GM21423 (cell line): Measurements from ENCODE around the gene CEP250.
"Not testable (repeated sequence)": the region's sequence is repeated elsewhere in the genome, so short reads cannot be mapped to it uniquely, and the experiment has no call there.

Experiments
- ATAC-seq: cut with Tn5 transposase; IDR thresholded peaks from one replicate; pipeline ENCODE4 v1.9.1; 2021; ENCODE audit warnings: mild to moderate bottlenecking, moderate library complexity; ENCODE audit not compliant: unreplicated experiment

Gene CEP250

DNA sequence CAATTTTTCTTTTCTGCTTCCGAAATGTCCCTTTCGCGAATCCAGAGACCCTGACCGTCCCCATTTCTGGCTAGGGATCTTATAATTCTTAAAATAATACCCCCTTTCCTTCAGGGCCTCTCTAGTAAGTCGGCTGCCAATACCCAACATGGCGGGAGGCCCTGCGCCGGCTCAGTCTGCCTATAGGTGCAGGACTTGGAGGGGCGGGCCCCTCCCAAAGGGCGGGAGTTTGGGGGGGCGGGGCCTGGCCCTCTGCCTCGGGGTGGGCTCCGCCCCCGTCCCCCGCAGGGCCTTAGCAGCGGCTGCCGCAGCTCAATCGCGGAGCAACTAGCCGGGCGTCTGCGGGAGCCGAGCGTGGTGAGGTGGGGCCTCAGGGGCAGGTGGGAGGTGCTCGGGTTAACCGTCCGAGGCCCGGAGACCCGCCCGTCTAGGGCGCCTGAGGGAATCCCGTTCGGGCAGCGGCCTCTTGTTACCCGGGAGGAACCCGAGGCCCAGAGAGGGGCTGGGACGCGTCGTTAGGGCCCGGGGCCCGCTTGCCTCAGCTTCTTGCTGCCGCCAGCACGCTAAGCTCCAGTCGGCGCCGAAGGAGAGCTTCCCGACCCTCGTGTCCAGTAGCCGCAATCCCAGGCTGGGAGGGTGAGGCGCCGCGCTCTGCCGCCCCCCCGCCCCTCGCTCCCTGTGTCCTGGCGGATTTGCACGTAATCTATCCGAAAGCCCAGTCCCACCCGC lies at the start of gene CEP250:
CEP250 (plus strand) TSS at position 718 of the 729 bp plus-strand sequence. CDS start 6,770 bp downstream, outside the sequence.
- peak; percentile 88 for ATAC-seq

DNA sequence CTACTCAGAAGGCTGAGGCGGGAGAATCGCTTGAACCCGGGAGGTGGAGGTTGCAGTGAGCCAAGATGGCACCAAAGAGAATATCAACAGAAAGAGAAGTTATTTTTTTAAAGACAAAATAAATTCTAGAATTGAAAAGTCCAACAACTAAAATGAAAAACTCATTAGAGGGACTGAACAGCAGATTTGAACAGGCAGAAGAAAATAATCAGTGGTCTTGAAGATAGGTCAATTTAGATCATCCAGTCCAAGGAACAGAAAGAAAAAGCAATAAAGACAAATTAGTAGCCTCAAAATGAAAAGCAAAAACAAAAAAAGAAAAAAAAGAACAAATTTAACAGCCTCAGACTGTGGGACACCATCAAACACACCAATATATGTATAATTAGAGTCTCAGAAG lies 49.6 kb upstream of the CEP250 start:
- ATAC-seq: no peak

- no peak for ATAC-seq
These were observed 47.1 kb upstream of the CEP250 start for GRCh38 chr20:35408270-35408669.

- no peak for ATAC-seq
These were observed 45.9 kb upstream of the CEP250 start for GRCh38 chr20:35409542-35409941.

GRCh38 chr20:35410613-35411012 lies 44.8 kb upstream of the CEP250 start:
- ATAC-seq: no peak

- ATAC-seq: no peak
These were observed 34.1 kb upstream of the CEP250 start for GRCh38 chr20:35421322-35421721.

GRCh38 chr20:35431621-35432429 lies 23.6 kb upstream of the CEP250 start:
- no peak for ATAC-seq

DNA sequence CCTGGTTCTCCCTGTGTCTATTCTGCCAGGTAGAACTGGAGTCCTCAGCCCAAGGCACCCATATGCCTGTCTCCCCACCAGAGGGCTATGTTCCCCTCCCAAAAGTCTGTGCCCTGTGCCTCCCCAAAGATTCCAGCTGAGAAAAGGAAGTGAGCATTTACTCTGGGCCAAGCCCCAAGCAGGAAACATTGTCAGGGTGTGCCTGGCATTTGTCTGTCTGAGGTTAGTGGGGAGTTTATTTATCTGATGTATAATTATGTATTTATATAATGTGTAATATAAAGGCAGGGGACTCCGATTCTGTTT lies 23.0 kb upstream of the CEP250 start:
- ATAC-seq: no peak

GRCh38 chr20:35433337-35433736 lies 22.1 kb upstream of the CEP250 start:
- ATAC-seq: no peak

DNA sequence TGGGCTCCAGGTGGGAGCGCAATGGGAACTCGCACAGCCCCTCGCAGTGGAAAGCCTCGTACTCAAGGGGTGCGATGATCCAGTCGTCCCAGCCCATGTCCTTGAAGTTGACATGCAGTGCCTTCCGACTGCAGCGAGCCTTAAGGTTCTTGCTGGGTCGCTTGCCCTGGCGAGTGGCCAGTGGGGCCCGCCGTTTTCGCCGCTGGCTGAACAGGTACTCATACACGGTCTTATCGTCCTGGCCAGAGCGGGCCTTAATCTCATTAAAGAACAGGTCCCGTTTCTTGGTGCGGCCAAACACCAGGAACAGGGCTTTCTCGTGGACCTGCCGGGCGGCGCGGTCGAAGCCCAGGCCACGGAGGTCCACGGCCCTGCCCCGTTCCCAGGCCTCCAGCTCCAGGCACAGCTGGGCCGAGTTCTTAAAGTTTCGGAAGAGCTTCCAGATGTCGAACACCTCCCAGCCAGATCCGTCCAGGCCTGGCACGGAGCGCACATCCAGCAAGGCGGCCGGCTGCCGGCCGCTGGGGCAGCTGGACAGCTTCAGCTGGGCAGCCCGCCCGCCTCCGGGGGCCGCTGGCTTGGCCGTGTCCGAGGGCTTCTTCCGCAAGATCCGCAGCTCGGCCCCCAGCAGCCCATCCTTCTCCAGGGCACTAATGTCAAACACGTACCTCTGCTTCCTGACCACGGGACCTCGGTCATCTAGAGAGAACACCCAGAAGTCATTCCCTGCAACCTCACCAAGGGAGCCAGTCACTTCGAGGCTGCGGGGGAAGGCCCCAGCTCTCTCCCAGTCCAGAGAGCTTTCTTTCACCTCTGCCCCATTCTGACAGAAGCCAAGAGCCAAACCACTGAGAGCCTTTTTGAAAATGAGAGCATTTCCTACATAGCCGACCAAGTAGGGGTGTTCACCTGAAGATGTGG lies 21.1 kb upstream of the CEP250 start:
- no peak for ATAC-seq

DNA sequence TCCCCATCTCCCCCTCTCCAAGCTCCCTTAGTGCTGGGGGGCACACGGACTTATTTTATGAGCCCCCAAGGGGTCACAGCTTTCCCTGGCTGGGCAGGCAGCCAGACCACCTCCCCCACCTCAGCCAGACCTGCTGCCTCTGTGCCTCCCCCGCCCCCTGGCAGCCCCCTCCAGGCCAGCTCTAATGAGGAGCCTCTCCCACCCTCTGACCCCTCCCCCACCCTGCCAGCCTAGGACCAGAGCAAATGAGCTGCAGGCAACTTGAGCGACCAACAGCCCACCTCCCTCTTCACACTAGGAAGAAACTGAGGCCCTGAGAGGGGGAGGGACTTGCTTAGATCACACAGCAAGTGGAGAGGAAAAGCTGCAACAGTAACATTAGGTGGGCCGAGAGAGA lies 19.2 kb upstream of the CEP250 start:
- ATAC-seq: no peak

DNA sequence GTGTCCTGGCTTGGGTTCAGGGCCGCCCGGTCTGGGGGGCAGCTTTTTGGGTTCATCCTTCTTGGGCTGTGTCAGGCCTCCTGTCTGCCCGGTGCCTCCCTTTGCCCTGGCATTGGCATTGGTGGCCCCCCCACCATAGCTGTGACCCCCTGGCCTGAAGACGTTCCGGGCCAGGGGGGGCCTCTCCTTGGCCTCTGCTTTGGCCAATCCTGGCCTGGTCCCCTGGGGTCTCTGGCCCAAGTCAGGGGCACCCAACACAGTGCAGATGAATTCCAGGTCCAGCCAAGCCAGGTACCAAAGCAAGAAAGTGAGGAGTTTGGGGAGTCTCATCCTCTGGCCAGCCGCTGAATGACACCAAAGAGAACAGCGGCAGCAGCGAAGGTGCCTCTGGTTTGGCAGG lies 17.8 kb upstream of the CEP250 start:
- no peak for ATAC-seq

GRCh38 chr20:35443003-35443402 lies 12.4 kb upstream of the CEP250 start:
- ATAC-seq: no peak

- no peak for ATAC-seq
These were observed 11.2 kb upstream of the CEP250 start for GRCh38 chr20:35444226-35444625.

DNA sequence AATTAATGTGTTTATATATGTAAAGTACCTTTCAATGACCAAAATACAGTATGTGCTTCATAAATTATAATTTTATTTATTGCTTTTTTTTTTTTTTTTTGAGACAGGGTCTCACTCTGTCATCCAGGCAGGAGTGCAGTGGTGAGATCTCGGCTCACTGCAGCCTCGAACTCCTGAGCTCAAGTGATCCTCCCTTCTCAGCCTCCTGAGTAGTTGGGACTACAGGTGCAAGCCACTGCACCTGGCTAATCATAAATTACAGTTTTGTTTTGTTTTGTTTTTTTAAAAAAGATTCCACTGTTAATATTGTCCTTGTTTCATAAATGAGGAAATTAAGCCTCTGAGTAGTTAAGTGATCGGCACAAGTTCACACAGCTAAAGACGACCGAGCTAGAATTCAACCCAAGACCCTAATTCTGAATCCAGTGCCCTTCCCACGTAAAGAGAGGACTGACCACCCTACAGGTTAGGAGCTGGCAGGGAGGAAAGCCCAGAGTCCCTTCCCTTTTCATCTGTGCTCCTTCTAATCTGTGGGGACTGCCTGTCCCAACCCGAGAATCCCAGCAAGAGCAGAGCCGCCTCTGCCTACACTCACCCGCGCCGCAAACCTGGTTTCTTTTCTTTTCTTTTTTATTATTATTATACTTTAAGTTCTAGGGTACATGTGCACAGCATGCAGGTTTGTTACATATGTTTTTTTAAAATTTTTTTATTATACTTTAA lies 8.9 kb upstream of the CEP250 start:
- no peak for ATAC-seq

DNA sequence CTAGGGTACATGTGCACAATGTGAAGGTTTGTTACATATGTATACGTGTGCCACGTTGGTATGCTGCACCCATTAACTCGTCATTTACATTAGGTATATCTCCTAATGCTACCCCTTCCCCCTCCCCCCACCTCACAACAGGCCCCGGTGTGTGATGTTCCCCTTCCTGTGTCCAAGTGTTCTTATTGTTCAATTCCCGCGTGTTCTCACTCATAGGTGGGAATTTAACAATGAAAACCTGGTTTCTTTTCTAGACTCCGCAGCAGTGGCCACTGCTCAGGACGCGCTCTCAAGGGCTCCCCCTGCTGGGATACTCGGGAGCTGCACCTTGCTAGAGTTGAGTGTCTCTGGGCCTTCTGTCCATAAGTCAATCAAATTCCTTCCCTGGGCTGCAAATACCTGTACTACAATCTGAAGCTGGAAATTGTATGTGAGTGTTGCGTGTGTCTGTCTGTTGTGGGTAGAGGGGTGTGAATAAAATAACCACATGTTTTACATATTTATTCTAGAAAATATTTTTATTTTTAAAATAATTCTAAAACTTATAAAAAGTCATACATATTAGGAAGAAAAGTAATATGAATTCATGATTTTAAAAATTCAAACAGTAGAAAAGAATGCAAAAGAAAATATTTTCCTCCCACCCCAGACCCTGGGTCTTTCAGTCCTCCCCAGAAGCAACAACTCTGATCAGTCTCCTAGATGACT lies 8.2 kb upstream of the CEP250 start:
- ATAC-seq: peak; percentile 64

DNA sequence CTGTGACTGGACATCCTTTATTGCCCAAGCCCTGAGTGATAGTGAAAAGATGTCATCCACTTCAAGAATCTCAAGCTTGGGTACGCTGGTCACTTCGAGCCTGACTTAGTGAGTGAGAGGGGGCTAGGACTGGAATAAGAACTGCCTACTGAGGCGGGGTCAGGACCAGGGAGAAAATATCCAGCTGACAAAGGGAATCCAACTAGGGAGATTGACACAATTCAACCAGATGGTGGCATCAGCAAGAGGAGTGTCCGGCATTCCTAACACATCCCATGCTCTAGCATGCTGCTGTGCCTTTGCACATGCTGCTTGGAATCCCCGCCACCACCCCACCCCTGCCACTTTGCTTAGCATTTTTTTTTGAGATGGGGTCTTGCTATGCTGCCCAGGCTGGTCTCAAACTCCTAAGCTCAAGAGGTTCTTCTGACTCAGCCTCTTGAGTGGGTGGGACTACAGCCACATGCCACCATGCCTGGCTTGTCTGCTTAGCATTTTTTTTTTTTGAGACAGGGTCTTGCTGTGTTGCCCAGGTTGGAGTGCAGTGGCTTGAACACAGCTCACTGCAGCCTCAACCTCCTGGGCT lies 6.5 kb upstream of the CEP250 start:
- no peak for ATAC-seq

GRCh38 chr20:35449855-35450254 lies 5.5 kb upstream of the CEP250 start:
- ATAC-seq: not testable (repeated sequence)

DNA sequence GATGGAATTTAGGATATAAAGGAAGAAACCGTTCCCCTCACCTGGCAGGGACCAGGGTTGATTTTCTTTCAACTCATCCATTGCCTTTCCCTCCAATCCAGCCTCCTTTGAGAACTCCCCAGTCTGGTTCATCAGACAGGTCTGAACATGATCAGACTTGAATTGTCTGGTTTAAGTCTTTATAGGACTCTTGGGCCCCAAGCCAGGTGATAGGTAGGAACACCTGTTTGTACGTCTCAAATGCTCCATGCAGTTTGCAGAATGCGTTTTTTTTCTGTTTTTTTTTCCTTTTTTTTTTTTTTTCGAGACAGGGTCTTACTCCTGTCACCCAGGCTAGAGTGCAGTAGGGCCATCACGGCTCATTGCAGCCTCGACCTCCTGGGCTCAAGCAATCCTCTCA lies 4.1 kb upstream of the CEP250 start:
- no peak for ATAC-seq

DNA sequence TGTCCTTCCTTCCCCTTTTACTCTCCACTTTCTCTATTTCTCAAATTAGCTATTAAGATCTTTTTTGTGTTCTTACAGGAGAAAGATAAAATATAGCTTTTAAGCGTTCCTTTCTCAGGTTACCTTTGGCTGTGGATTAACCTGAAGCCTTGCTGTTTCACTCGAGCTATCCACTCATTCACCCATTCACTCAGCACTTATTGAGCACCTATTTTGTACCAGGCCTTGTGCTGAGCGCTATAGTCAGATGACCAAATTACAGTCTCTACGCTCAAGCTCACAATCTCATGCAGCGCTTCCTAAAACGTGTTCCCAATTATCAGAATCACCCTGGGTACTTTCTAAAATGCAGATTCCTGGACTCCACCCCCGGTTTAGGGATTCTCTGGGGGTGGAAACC lies 1.8 kb upstream of the CEP250 start:
- no peak for ATAC-seq
